CD4-positive, alpha-beta T cell treated with Interleukin-10 for 1 hour (primary cell): ENCODE measurements around the gene SRPX.
A peak's percentile ranks its signal among the peaks of the same experiment; 100 is the strongest.

Experiments used
- DNase-seq: peaks from one replicate; pipeline ENCODE4 v3.0.0-alpha.2; 2020

SRPX gene

GRCh38 chrX:38206542-38206941 lies 14.1 kb downstream of the SRPX start:
- DNase-seq, result no peak

- no peak for DNase-seq
Measured at GRCh38 chrX:38206036-38206435, 14.6 kb downstream of the SRPX start.

GRCh38 chrX:38205039-38205438 lies 15.6 kb downstream of the SRPX start:
- DNase-seq, result no peak

- DNase-seq, result no peak
Measured at GRCh38 chrX:38192007-38192810, 28.5 kb downstream of the SRPX start.

GRCh38 chrX:38189431-38190250 lies 31.0 kb downstream of the SRPX start:
- DNase-seq, result no peak

GRCh38 chrX:38183596-38183995 lies 37.1 kb downstream of the SRPX start:
- no peak for DNase-seq

GRCh38 chrX:38181357-38181756 lies 39.3 kb downstream of the SRPX start:
- no peak for DNase-seq

- DNase-seq, result no peak
Measured at GRCh38 chrX:38178396-38178795, 42.3 kb downstream of the SRPX start.

- peak; percentile 0 for DNase-seq
Measured at GRCh38 chrX:38175139-38175538, 45.5 kb downstream of the SRPX start.

- DNase-seq, result no peak
Measured at GRCh38 chrX:38172596-38172995, 48.1 kb downstream of the SRPX start.

- DNase-seq, result no peak
Measured at GRCh38 chrX:38170556-38170955, 50.1 kb downstream of the SRPX start.

- peak; percentile 21 for DNase-seq
Measured at GRCh38 chrX:38166478-38167083, 54.1 kb downstream of the SRPX start.

GRCh38 chrX:38165023-38165422 lies 55.6 kb downstream of the SRPX start:
- no peak for DNase-seq

- DNase-seq, result no peak
Measured at GRCh38 chrX:38163193-38163592, 57.5 kb downstream of the SRPX start.

- no peak for DNase-seq
Measured at GRCh38 chrX:38156838-38157237, 63.8 kb downstream of the SRPX start.

GRCh38 chrX:38154818-38155217 lies 65.9 kb downstream of the SRPX start:
- no peak for DNase-seq

GRCh38 chrX:38154340-38154739 lies 66.3 kb downstream of the SRPX start:
- DNase-seq, result no peak

GRCh38 chrX:38151441-38151840 lies 69.2 kb downstream of the SRPX start:
- no peak for DNase-seq

GRCh38 chrX:38150993-38151392 lies 69.7 kb downstream of the SRPX start:
- DNase-seq, result no peak

- no peak for DNase-seq
Measured at GRCh38 chrX:38149016-38149415, 71.7 kb downstream of the SRPX start.

- DNase-seq, result no peak
Measured at GRCh38 chrX:38142610-38143009, 78.1 kb downstream of the SRPX start.

GRCh38 chrX:38138900-38139299 lies 81.8 kb downstream of the SRPX start:
- DNase-seq, result no peak

GRCh38 chrX:38138157-38138891 lies 82.3 kb downstream of the SRPX start:
- no peak for DNase-seq
